ENCODE results near the gene ZBTB37. TPM values are rescaled to one million over a fixed set of nuclear protein-coding genes. Genes with fewer than 3 reads are reported as not detected.
"Not testable (repeated sequence)": the region's sequence is repeated elsewhere in the genome, so short reads cannot be mapped to it uniquely, and the experiment has no call there.

Gene ZBTB37
- total and polyA plus RNA-seq, 4 donors: 0.67 to 6.1 (median 3.3) TPM

DNA sequence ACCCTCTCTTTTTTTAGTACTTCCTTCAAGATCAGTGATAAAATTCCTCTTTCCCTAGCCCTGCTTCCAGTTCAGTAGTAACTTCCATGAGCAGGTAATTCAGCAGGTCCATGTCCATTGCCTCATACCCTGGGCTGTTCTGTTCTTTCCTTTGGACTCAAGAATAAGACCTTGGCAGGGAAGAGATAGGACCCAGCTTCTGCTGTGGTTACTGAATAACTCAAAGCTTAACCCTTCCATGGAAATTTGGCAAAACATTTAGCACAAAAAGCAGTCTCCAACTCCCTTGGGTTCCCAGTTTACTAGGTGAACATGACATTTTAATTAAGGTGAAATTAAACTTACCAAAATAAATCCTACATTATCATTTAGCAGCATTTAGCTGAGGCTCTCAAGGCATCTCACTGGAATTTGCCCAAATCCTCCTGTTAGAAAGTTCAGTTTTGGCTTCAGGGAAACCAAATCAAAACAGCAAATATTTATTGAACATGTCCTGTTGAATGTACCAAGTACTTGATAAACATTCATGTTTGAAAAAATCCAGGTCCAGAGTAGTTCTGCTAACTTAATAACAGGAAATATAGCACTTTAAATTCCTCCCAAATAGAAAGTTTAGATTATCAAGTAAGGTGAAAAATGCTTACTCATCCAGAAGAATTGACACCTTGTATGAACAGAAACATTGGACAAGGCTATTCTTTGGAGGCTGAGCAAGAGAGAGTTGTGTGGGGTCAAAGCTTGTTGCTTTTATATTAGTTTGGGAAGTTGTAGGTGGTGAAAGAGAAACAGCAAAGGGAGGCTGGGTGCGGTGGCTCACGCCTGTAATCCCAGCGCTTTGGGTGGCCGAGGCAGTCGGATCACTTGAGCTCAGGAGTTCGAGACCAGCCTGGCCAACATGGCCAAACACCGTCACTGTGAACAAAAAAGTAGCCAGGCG, 57.4 kb downstream of the ZBTB37 start:
- no peaks in the 10 kb centered on the region for H3K9me3 ChIP-seq (ENCODE audit: control insufficient read depth in 4 of 4, low read length in 3 of 4)
- peak overlapping the region; percentile 21 to 48 (median 46) for H3K4me3 ChIP-seq (ENCODE audit: low read depth in 1 of 3, low read length in 3 of 3)
- no peak for TF ChIP-seq NR2F2 (IDR thresholded peaks at IDR 0.05)
- TF ChIP-seq TAF1 (conservative IDR thresholded peaks at IDR 0.05): peak; percentile 31
- TF ChIP-seq RAD21 (IDR thresholded peaks at IDR 0.05): peak in 1 of 2 donors; percentile 25
- TF ChIP-seq HNF4A (conservative IDR thresholded peaks at IDR 0.05): peak; percentile 77 to 84
- TF ChIP-seq, protein P1, sequence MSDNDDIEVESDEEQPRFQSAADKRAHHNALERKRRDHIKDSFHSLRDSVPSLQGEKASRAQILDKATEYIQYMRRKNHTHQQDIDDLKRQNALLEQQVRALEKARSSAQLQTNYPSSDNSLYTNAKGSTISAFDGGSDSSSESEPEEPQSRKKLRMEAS (IDR thresholded peaks at IDR 0.05): peak; percentile 65
- TF ChIP-seq CTCF (IDR thresholded peaks at IDR 0.05; ENCODE audit: low read depth, low read length, missing input control): no peak
- peak; percentile 56 to 74 for TF ChIP-seq JUND (IDR thresholded peaks at IDR 0.05)
- peak; percentile 58 for TF ChIP-seq YY1 (IDR thresholded peaks at IDR 0.05)
- no peak for TF ChIP-seq FOXA1 (IDR thresholded peaks at IDR 0.05)
- TF ChIP-seq ZBTB33 (IDR thresholded peaks at IDR 0.05): peak; percentile 26
- peak; percentile 73 to 77 for TF ChIP-seq RXRA (IDR thresholded peaks at IDR 0.05)
- peak; percentile 85 for TF ChIP-seq SP1 (IDR thresholded peaks at IDR 0.05)
- TF ChIP-seq, protein P2, sequence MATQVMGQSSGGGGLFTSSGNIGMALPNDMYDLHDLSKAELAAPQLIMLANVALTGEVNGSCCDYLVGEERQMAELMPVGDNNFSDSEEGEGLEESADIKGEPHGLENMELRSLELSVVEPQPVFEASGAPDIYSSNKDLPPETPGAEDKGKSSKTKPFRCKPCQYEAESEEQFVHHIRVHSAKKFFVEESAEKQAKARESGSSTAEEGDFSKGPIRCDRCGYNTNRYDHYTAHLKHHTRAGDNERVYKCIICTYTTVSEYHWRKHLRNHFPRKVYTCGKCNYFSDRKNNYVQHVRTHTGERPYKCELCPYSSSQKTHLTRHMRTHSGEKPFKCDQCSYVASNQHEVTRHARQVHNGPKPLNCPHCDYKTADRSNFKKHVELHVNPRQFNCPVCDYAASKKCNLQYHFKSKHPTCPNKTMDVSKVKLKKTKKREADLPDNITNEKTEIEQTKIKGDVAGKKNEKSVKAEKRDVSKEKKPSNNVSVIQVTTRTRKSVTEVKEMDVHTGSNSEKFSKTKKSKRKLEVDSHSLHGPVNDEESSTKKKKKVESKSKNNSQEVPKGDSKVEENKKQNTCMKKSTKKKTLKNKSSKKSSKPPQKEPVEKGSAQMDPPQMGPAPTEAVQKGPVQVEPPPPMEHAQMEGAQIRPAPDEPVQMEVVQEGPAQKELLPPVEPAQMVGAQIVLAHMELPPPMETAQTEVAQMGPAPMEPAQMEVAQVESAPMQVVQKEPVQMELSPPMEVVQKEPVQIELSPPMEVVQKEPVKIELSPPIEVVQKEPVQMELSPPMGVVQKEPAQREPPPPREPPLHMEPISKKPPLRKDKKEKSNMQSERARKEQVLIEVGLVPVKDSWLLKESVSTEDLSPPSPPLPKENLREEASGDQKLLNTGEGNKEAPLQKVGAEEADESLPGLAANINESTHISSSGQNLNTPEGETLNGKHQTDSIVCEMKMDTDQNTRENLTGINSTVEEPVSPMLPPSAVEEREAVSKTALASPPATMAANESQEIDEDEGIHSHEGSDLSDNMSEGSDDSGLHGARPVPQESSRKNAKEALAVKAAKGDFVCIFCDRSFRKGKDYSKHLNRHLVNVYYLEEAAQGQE (IDR thresholded peaks at IDR 0.05): peak; percentile 61
- peak; percentile 1 for TF ChIP-seq HNF4G (IDR thresholded peaks at IDR 0.05)
- peak in 1 of 2 donors; percentile 27 for TF ChIP-seq GABPA (IDR thresholded peaks at IDR 0.05 in 1 of 2, conservative IDR thresholded peaks at IDR 0.05 in 1 of 2)
- H3K4me1 ChIP-seq (ENCODE audit: control insufficient read depth in 4 of 4, insufficient read depth in 4 of 4, low read length in 3 of 4): peaks cover 3 to 45% (median 30%) of the 10 kb centered on the region in 4 donors
- H3K27ac ChIP-seq (ENCODE audit: low read depth in 1 of 2, low read length in 2 of 2): peak overlapping the region; percentile 72 to 89
- DNase-seq (ENCODE audit: low spot score): no peak
- H3K36me3 ChIP-seq (ENCODE audit: control insufficient read depth in 4 of 4, insufficient read depth in 3 of 4, low read depth in 1 of 4, low read length in 3 of 4): no peaks in the 10 kb centered on the region
- no peaks in the 10 kb centered on the region for H3K27me3 ChIP-seq (ENCODE audit: control insufficient read depth in 4 of 4, insufficient read depth in 4 of 4, low read length in 3 of 4)
- peak overlapping the region; percentile 41 to 59 for H3K9ac ChIP-seq (ENCODE audit: low read depth in 1 of 2, low read length in 2 of 2)
- 35% methylated on average over 8 of the region's 8 CpGs for WGBS

GRCh38 chr1:173930541-173930940, 62.4 kb downstream of the ZBTB37 start:
- H3K9me3 ChIP-seq (ENCODE audit: control insufficient read depth in 4 of 4, low read length in 3 of 4); H3K9ac ChIP-seq (ENCODE audit: low read depth in 1 of 2, low read length in 2 of 2); H3K36me3 ChIP-seq (ENCODE audit: control insufficient read depth in 4 of 4, insufficient read depth in 3 of 4, low read depth in 1 of 4, low read length in 3 of 4); H3K27me3 ChIP-seq (ENCODE audit: control insufficient read depth in 4 of 4, insufficient read depth in 4 of 4, low read length in 3 of 4); DNase-seq (ENCODE audit: low spot score); H3K4me3 ChIP-seq (ENCODE audit: low read depth in 1 of 3, low read length in 3 of 3); H3K27ac ChIP-seq (ENCODE audit: low read depth in 1 of 2, low read length in 2 of 2): not testable (repeated sequence)
- 99% methylated on average over 5 of the region's 5 CpGs for WGBS
- H3K4me1 ChIP-seq (ENCODE audit: control insufficient read depth in 4 of 4, insufficient read depth in 4 of 4, low read length in 3 of 4): peaks cover 3 to 49% (median 22%) of the 10 kb centered on the region in 4 donors
